Colonic mucosa (tissue), 4 donors: ENCODE results near the gene DDX23. TPM values are rescaled to one million over a fixed set of nuclear protein-coding genes. Genes with fewer than 3 reads are reported as not detected.

ENCODE experiments used
- DNase-seq: peaks from one replicate; pipeline ENCODE4 v3.0.0-alpha.2; 2020
- H3K27ac ChIP-seq: fragments of 200-600 bp; one replicate; pipeline ENCODE4 v1.8.0; 2021
- H3K27me3 ChIP-seq: fragments of 200-600 bp; one replicate; pipeline ENCODE4 v1.8.0; 2021
- H3K36me3 ChIP-seq: fragments of 200-600 bp; one replicate; pipeline ENCODE4 v1.8.0; 2021
- H3K4me1 ChIP-seq: fragments of 200-600 bp; one replicate; pipeline ENCODE4 v1.8.0; 2021; ENCODE audit warnings: mild to moderate bottlenecking
- H3K4me3 ChIP-seq: fragments of 200-600 bp; one replicate; pipeline ENCODE4 v1.8.0; 2021
- H3K9ac ChIP-seq, 2 donors: one replicate each; pipeline ENCODE4 v1.7.0; 2013; ENCODE audit warnings: control low read depth in 2 of 2, low read depth in 2 of 2, low read length in 2 of 2
- H3K9me3 ChIP-seq: fragments of 200-600 bp; one replicate; pipeline ENCODE4 v1.8.0; 2021
- CTCF ChIP-seq: fragments of 200-600 bp; IDR thresholded peaks from one replicate; pipeline ENCODE4 v1.8.0; 2022; ENCODE audit warnings: antibody characterized with exemption, mild to moderate bottlenecking
- intact Hi-C: fragments of 100-400 bp; cut with DNase I; formaldehyde crosslinking; loops from one replicate; pipeline ENCODE4 v1.14.1; 2022
- total RNA-seq, 2 donors: library from RNA; stranded (reverse); fragmentation: NEBNext Ultra II Directional in 1 of 2; extraction: Animal tissue kit (Norgen Biotek cat#: 25700) in 1 of 2; gene quantifications; one replicate each; pipeline ENCODE4 v1.2.1, GENCODE V29; 2021
- donor health status: healthy.
- donor health status: DM: no; HTN: no; CAD: no.
- donor health status: DM: no; HTN: no; CAD: no.

Gene DDX23
- total RNA-seq: 100 to 1,000 TPM in 1 of 2 donors, 10 to 100 TPM in 1; 87.2 to 150 TPM

- peak within 1 kb of the TSS; percentile 85 to 87 for H3K9ac ChIP-seq
- no peaks in the 10 kb centered on the region for H3K9me3 ChIP-seq
- H3K4me1 ChIP-seq: peaks cover 10% of the 10 kb centered on the region
- no peaks in the 10 kb centered on the region for H3K27me3 ChIP-seq
- peak; percentile 95 for DNase-seq
- intact Hi-C loops: loop anchor here (10.0 kb wide), 1 partner anchor 133 kb away; no protein-coding TSS in a partner anchor
- peak within 1 kb of the TSS; percentile 85 for H3K27ac ChIP-seq
- no peak for TF ChIP-seq CTCF
- H3K36me3 ChIP-seq: no peaks in the 10 kb centered on the region
- H3K4me3 ChIP-seq: peak within 1 kb of the TSS; percentile 94
Observed at GRCh38 chr12:48851883-48852733, at the start of gene DDX23. Gene DDX23, minus strand, starts transcription at chr12:48852163. Its CDS starts 6,381 bp downstream, at chr12:48845782.

- Histone ChIP-seq H3K4me3 (no peak overlapping the region), H3K36me3 (no peaks in the 10 kb centered on the region), H3K4me1 (no peaks in the 10 kb centered on the region), H3K9me3 (no peaks in the 10 kb centered on the region), H3K27ac (no peak overlapping the region), H3K27me3 (no peaks in the 10 kb centered on the region), H3K9ac (no peak overlapping the region)
- intact Hi-C loops: no loop called here
- no peak for DNase-seq
- TF ChIP-seq CTCF: no peak
Observed at GRCh38 chr12:48901278-48901677, 49.3 kb upstream of the DDX23 start.

- H3K27ac ChIP-seq: no peak overlapping the region
- H3K36me3 ChIP-seq: no peaks in the 10 kb centered on the region
- no peak overlapping the region for H3K4me3 ChIP-seq
- no peak for DNase-seq
- H3K4me1 ChIP-seq: no peaks in the 10 kb centered on the region
- H3K9ac ChIP-seq: no peak overlapping the region
- H3K27me3 ChIP-seq: no peaks in the 10 kb centered on the region
- no peaks in the 10 kb centered on the region for H3K9me3 ChIP-seq
- intact Hi-C loops: no loop called here
- TF ChIP-seq CTCF: no peak
Observed at GRCh38 chr12:48899651-48900050, 47.7 kb upstream of the DDX23 start.

- Histone ChIP-seq H3K36me3 (no peaks in the 10 kb centered on the region), H3K9me3 (no peaks in the 10 kb centered on the region), H3K9ac (no peak overlapping the region), H3K4me3 (no peak overlapping the region), H3K4me1 (no peaks in the 10 kb centered on the region), H3K27me3 (peaks cover 9% of the 10 kb centered on the region), H3K27ac (no peak overlapping the region)
- intact Hi-C loops: no loop called here
- DNase-seq: no peak
- no peak for TF ChIP-seq CTCF
Observed at GRCh38 chr12:48894271-48894670, 42.3 kb upstream of the DDX23 start.

DNA sequence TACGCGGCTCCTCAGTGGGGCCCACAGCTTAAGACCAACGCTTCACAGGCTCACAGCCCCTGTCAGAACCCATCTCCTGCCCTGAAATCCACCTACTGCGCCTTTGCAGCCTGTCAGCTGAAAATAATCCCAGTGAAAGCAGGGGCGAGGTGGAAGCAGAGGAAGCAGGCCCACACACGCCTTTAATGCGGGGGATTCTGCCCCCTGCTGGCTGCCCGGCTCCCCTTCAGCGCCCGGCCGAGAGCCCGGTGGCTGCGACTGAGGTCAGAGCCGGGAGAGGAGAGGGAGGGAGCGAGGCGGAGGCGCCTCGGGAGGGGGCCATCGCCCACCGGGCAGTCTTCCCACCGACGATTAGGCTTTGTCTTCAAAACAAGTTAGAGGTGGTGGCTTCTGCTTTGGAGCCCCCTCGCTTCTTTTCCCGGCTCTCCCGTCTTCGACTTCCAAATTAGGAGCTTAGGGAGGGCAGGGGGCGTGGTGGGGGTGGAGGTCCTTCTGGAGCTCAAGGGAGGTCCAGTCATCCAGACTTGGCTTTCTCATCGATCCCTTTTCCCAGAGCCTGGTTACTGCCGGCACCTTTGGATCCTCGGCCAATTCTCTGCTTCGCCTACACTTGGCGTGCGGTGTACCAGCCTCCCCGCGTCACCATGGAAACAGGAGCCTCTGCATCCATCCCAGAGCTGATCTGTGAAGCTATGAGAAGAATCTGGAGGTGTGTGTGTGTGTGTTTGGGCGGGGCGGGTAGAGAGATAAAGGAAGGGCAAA is 38.9 kb upstream of the DDX23 start:
- Histone ChIP-seq H3K4me3 (peak overlapping the region; percentile 10), H3K9me3 (no peaks in the 10 kb centered on the region), H3K9ac (no peak overlapping the region), H3K27me3 (peaks cover 9% of the 10 kb centered on the region), H3K36me3 (no peaks in the 10 kb centered on the region), H3K27ac (no peak overlapping the region), H3K4me1 (no peaks in the 10 kb centered on the region)
- intact Hi-C loops: loop anchor here (1.0 kb wide), 1 partner anchor 37 kb away; no protein-coding TSS in a partner anchor
- peak; percentile 88 for TF ChIP-seq CTCF
- peak; percentile 77 for DNase-seq
